ENCODE data around the gene NDUFS2. TPM values are rescaled to one million over a fixed set of nuclear protein-coding genes. Genes with fewer than 3 reads are reported as not detected.

The NDUFS2 gene
- total and polyA plus RNA-seq, 9 of the 15 experiments (the other 6 are each of a cell fraction or from before 2014, with no cell fraction given) = 70.0 to 176 (median 141) TPM

DNA sequence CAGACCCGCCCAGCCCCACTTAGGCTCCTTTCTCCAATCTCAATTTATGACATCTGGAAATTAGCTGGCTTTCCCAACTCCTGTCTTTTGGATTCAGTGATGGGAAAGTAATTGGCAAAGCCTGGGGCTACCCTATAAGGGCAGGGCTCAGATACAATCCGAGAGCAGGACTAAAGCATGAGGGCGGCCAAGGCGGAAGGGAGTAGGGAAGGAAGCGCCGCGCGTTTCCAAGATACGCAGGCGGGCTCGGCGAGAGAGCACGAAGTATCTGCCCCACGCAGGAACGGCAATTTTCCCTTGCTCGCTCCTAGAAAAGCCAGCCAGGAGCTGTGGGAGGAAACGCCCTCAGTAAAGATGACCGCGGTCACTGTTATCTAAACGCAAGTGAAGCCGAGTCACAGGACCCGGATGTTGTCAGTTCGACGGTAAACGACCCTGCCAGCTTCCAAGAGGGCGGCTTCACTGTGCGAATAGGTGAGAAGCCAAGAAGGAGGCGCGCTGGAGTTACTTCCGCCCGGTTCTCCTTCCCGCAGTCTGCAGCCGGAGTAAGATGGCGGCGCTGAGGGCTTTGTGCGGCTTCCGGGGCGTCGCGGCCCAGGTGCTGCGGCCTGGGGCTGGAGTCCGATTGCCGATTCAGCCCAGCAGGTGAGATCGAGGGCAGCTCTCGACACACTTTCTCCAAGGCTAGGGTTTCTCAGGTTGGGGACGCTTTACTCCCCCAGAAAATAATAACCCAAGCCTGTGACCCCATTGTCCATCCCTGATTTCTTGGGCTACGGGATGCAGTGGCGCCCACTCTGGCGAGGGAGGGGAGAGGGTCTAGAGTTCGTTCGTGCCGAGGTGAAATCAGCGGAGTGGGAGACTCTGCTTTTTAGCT, at the start of gene NDUFS2 (continued):
- TF ChIP-seq ZKSCAN8 (CRISPR knock-in tag; IDR thresholded peaks at IDR 0.05) = 0 out of 2 replicates have a peak, but pooled peaks have one; percentile 58
- no peak for TF ChIP-seq XRCC3 (IDR thresholded peaks at IDR 0.05)
- no peak for TF ChIP-seq ZNF551 (CRISPR knock-in tag; IDR thresholded peaks at IDR 0.05)
- no peak for TF ChIP-seq ZNF431 (CRISPR knock-in tag; IDR thresholded peaks at IDR 0.05)
- peak; percentile 8 for TF ChIP-seq SMAD4 (CRISPR knock-in tag; conservative IDR thresholded peaks at IDR 0.05)
- peak; percentile 65 for TF ChIP-seq BACH1 (tag; IDR thresholded peaks at IDR 0.05)
- no peak for TF ChIP-seq RFX1 (IDR thresholded peaks at IDR 0.05)
- TF ChIP-seq L3MBTL2 (IDR thresholded peaks at IDR 0.05) = peak; percentile 62; the same call in 1 of the 2 replicates
- TF ChIP-seq FIP1L1 (IDR thresholded peaks at IDR 0.05; ENCODE audit: low read depth, low read length, poor library complexity, severe bottlenecking) = no peak
- TF ChIP-seq, protein P1, sequence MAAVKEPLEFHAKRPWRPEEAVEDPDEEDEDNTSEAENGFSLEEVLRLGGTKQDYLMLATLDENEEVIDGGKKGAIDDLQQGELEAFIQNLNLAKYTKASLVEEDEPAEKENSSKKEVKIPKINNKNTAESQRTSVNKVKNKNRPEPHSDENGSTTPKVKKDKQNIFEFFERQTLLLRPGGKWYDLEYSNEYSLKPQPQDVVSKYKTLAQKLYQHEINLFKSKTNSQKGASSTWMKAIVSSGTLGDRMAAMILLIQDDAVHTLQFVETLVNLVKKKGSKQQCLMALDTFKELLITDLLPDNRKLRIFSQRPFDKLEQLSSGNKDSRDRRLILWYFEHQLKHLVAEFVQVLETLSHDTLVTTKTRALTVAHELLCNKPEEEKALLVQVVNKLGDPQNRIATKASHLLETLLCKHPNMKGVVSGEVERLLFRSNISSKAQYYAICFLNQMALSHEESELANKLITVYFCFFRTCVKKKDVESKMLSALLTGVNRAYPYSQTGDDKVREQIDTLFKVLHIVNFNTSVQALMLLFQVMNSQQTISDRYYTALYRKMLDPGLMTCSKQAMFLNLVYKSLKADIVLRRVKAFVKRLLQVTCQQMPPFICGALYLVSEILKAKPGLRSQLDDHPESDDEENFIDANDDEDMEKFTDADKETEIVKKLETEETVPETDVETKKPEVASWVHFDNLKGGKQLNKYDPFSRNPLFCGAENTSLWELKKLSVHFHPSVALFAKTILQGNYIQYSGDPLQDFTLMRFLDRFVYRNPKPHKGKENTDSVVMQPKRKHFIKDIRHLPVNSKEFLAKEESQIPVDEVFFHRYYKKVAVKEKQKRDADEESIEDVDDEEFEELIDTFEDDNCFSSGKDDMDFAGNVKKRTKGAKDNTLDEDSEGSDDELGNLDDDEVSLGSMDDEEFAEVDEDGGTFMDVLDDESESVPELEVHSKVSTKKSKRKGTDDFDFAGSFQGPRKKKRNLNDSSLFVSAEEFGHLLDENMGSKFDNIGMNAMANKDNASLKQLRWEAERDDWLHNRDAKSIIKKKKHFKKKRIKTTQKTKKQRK (IDR thresholded peaks at IDR 0.05; ENCODE audit: borderline replicate concordance, low read depth, low read length) = no peak
- TF ChIP-seq, protein P2, sequence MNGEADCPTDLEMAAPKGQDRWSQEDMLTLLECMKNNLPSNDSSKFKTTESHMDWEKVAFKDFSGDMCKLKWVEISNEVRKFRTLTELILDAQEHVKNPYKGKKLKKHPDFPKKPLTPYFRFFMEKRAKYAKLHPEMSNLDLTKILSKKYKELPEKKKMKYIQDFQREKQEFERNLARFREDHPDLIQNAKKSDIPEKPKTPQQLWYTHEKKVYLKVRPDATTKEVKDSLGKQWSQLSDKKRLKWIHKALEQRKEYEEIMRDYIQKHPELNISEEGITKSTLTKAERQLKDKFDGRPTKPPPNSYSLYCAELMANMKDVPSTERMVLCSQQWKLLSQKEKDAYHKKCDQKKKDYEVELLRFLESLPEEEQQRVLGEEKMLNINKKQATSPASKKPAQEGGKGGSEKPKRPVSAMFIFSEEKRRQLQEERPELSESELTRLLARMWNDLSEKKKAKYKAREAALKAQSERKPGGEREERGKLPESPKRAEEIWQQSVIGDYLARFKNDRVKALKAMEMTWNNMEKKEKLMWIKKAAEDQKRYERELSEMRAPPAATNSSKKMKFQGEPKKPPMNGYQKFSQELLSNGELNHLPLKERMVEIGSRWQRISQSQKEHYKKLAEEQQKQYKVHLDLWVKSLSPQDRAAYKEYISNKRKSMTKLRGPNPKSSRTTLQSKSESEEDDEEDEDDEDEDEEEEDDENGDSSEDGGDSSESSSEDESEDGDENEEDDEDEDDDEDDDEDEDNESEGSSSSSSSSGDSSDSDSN (IDR thresholded peaks at IDR 0.05; ENCODE audit: borderline replicate concordance in 1 of 2, low read depth in 2 of 2, low read length in 2 of 2) = no peak
- TF ChIP-seq JUN (IDR thresholded peaks at IDR 0.05; ENCODE audit: borderline replicate concordance, low read depth, low read length) = 0 out of 2 replicates have a peak, but pooled peaks have one; percentile 35
- no peak for TF ChIP-seq JUN (CRISPR knock-in tag; IDR thresholded peaks at IDR 0.05; ENCODE audit: borderline replicate concordance)
- peak; percentile 69 for TF ChIP-seq BRD9 (IDR thresholded peaks at IDR 0.05; ENCODE audit: low read depth, partially characterized antibody)
- TF ChIP-seq CREM (IDR thresholded peaks at IDR 0.05; ENCODE audit: low read depth) = peak; percentile 89
- TF ChIP-seq ZNF184 (CRISPR knock-in tag; IDR thresholded peaks at IDR 0.05) = no peak
- peak; percentile 94 for TF ChIP-seq KDM5B (IDR thresholded peaks at IDR 0.05; ENCODE audit: insufficient replicate concordance, low read depth, low read length)
- TF ChIP-seq, protein P3, sequence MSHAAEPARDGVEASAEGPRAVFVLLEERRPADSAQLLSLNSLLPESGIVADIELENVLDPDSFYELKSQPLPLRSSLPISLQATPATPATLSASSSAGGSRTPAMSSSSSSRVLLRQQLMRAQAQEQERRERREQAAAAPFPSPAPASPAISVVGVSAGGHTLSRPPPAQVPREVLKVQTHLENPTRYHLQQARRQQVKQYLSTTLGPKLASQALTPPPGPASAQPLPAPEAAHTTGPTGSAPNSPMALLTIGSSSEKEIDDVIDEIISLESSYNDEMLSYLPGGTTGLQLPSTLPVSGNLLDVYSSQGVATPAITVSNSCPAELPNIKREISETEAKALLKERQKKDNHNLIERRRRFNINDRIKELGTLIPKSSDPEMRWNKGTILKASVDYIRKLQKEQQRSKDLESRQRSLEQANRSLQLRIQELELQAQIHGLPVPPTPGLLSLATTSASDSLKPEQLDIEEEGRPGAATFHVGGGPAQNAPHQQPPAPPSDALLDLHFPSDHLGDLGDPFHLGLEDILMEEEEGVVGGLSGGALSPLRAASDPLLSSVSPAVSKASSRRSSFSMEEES (CRISPR knock-in tag; IDR thresholded peaks at IDR 0.05) = no peak
- no peak for TF ChIP-seq PHB2 (IDR thresholded peaks at IDR 0.05; ENCODE audit: low read depth)
- TF ChIP-seq RBM34 (IDR thresholded peaks at IDR 0.05; ENCODE audit: borderline replicate concordance, insufficient read depth, low read length) = no peak
- peak; percentile 50; the same call in 1 of the 2 replicates for TF ChIP-seq KLF6 (CRISPR knock-in tag; IDR thresholded peaks at IDR 0.05; ENCODE audit: borderline replicate concordance)
